Stomach (tissue), 9 donors: Measurements from ENCODE around the gene KRAS. TPM values are rescaled to one million over a fixed set of nuclear protein-coding genes. Genes with fewer than 3 reads are reported as not detected.
A peak's percentile ranks its signal among the peaks of the same experiment; 100 is the strongest.

Experiments
- DNase-seq, 2 donors: peaks; one replicate each; pipeline versions ENCODE4 v3.0.0 to v3.0.0-alpha.2; 2013 to 2019
- H3K27ac ChIP-seq, 5 donors: fragments of 200-600 bp in 4 of 5; sonication (generic) in 4 of 5; one replicate each; pipeline ENCODE4 v1.5.1; 2013 to 2019; ENCODE audit warnings: mild to moderate bottlenecking in 1 of 5, moderate library complexity in 1 of 5
- H3K27me3 ChIP-seq, 3 donors: fragments of 200-600 bp; sonication (generic); one replicate each; pipeline ENCODE4 v1.5.1; 2017 to 2019; ENCODE audit warnings: mixed run types in 1 of 3
- H3K36me3 ChIP-seq, 4 donors: fragments of 200-600 bp; sonication (generic); 1 replicate in 3 of 4; 2 replicates in 1 of 4; pipeline ENCODE4 v1.5.1; 2016 to 2019
- H3K4me1 ChIP-seq, 4 donors: fragments of 200-600 bp; sonication (generic); one replicate each; pipeline ENCODE4 v1.5.1; 2016 to 2019
- H3K4me3 ChIP-seq, 4 donors: fragments of 200-600 bp; sonication (generic) in 3 of 4; one replicate each; pipeline ENCODE4 v1.5.1; 2016 to 2019; ENCODE audit warnings: mild to moderate bottlenecking in 1 of 4
- H3K9me3 ChIP-seq, 4 donors: fragments of 200-600 bp; sonication (generic); one replicate each; pipeline ENCODE4 v1.5.1; 2016 to 2019
- CTCF ChIP-seq, 7 experiments: fragments of 450-650 bp in 4 of 7; fragments of 200-600 bp in 3 of 7; sonication (generic) in 3 of 7; IDR thresholded peaks; one replicate each; pipeline ENCODE4 v1.5.1; 2016 to 2019; ENCODE audit warnings: antibody characterized with exemption in 7 of 7, control low read depth in 2 of 7, mild to moderate bottlenecking in 1 of 7
- EP300 ChIP-seq: sonication (generic); formaldehyde crosslinking; IDR thresholded peaks from one replicate; pipeline ENCODE4 v1.6.1; 2017; ENCODE audit warnings: antibody characterized with exemption
- POLR2A ChIP-seq, 4 donors: fragments of 450-650 bp; IDR thresholded peaks; one replicate each; pipeline ENCODE4 v1.6.1; 2016; ENCODE audit warnings: antibody characterized with exemption in 4 of 4, control low read depth in 2 of 4, mild to moderate bottlenecking in 1 of 4, moderate library complexity in 1 of 4
- POLR2AphosphoS5 ChIP-seq, 3 donors: sonication (generic); formaldehyde crosslinking; IDR thresholded peaks; one replicate each; pipeline ENCODE4 v1.6.1; 2016; ENCODE audit warnings: antibody characterized with exemption in 3 of 3
- WGBS, 5 donors: extraction: QIAGEN DNeasy Blood & Tissue Kit in 3 of 5; methylation state at CpG; one replicate each; pipeline versions ENCODE4 v1.1.5 to v1.1.7; 2013 to 2018; 5-methylcytosine and 5-hydroxymethylcytosine counted together
- intact Hi-C: fragments of 100-400 bp; cut with DNase I; formaldehyde crosslinking; loops from one replicate; pipeline ENCODE4 v1.15.1; 2023; ENCODE audit warnings: low total_unique reads
- polyA plus RNA-seq, 3 donors: library from polyadenylated mRNA; stranded (reverse); fragments of 200-250 nt; gene quantifications; one replicate each; pipeline ENCODE4 v1.2.3, GENCODE V29; 2013
- total RNA-seq, 5 donors: library from RNA; depleted of rRNA; stranded (reverse); fragments of >200 nt; gene quantifications; one replicate each; pipeline versions ENCODE4 v1.1.0 to v1.2.3, GENCODE V29; 2014 to 2016
- donor health status: healthy with polysubstance abuse.
- donor health status: Bipolar disorder and iron deficiency.
- donor health status: healthy.

KRAS gene
- total and polyA plus RNA-seq, 8 donors = 6.6 to 75.3 (median 17.6) TPM

GRCh38 chr12:25195056-25195971 lies 55.4 kb downstream of the KRAS start, which contains the start of the genes DNAI7 and ETFRF1:
Gene DNAI7 (minus strand): TSS chr12:25195160. CDS start chr12:25195078, 82 bp downstream.
Gene ETFRF1 (plus strand): TSS chr12:25195237. CDS start chr12:25203957, 8,720 bp downstream.
- peaks cover 0 to 4% (median 2%) of the 10 kb centered on the region in 4 donors for H3K36me3 ChIP-seq
- no peaks in the 10 kb centered on the region for H3K27me3 ChIP-seq
- TF ChIP-seq EP300 = no peak
- TF ChIP-seq CTCF (IDR thresholded peaks at IDR 0.05) = peak in 1 of 7 experiments; percentile 11
- TF ChIP-seq POLR2A (IDR thresholded peaks at IDR 0.05) = peak in 2 of 4 donors; percentile 74 to 91
- TF ChIP-seq POLR2AphosphoS5 (IDR thresholded peaks at IDR 0.05) = peak; percentile 90 to 95 (median 93)
- H3K4me1 ChIP-seq = peaks cover 4 to 25% (median 16%) of the 10 kb centered on the region in 4 donors
- H3K9me3 ChIP-seq = no peaks in the 10 kb centered on the region
- intact Hi-C loops = no loop called here
- peak; percentile 99 for DNase-seq
- peak within 1 kb of the TSS; percentile 95 to 97 (median 95) for H3K27ac ChIP-seq
- peak within 1 kb of the TSS; percentile 58 to 74 (median 70) for H3K4me3 ChIP-seq
- WGBS, 5 donors = 1% methylated on average over 16 to 54 of the region's 54 CpGs

- no peak for DNase-seq
- WGBS, 5 donors = 7 to 10% (median 8%) methylated on average over 10 to 11 of the region's 11 CpGs
Observed at GRCh38 chr12:25194722-25195055, 56.0 kb downstream of the KRAS start.

GRCh38 chr12:25194214-25194613 lies 56.5 kb downstream of the KRAS start:
- 22 to 39% (median 26%) methylated on average over 1 of the region's 1 CpG for WGBS, 5 donors
- H3K36me3 ChIP-seq = no peaks in the 10 kb centered on the region
- peak overlapping the region in 4 of 5 donors; percentile 95 to 97 (median 95) for H3K27ac ChIP-seq
- H3K9me3 ChIP-seq = no peaks in the 10 kb centered on the region
- DNase-seq = peak in 1 of 2 donors; percentile 26
- intact Hi-C loops = no loop called here
- H3K4me3 ChIP-seq = peak overlapping the region; percentile 58 to 74 (median 70)
- H3K27me3 ChIP-seq = no peaks in the 10 kb centered on the region
- TF ChIP-seq EP300 (no peak), POLR2AphosphoS5 (IDR thresholded peaks at IDR 0.05) (no peak), CTCF (IDR thresholded peaks at IDR 0.05) (no peak), POLR2A (IDR thresholded peaks at IDR 0.05) (no peak)
- H3K4me1 ChIP-seq = peaks cover 4 to 25% (median 16%) of the 10 kb centered on the region in 4 donors

More at GRCh38 chr12:25194722-25195055, 56.0 kb downstream of the KRAS start:
- Histone ChIP-seq H3K27ac (peak overlapping the region; percentile 95 to 97 (median 95)), H3K9me3 (no peaks in the 10 kb centered on the region), H3K36me3 (peaks cover 0 to 1% (median under 1%) of the 10 kb centered on the region in 4 donors), H3K4me1 (peaks cover 4 to 25% (median 16%) of the 10 kb centered on the region in 4 donors), H3K27me3 (no peaks in the 10 kb centered on the region), H3K4me3 (peak overlapping the region; percentile 58 to 74 (median 70))
- no peak for TF ChIP-seq EP300
- TF ChIP-seq POLR2A (IDR thresholded peaks at IDR 0.05) = no peak
- no peak for TF ChIP-seq CTCF (IDR thresholded peaks at IDR 0.05)
- no peak for TF ChIP-seq POLR2AphosphoS5 (IDR thresholded peaks at IDR 0.05)
- intact Hi-C loops = no loop called here

DNA sequence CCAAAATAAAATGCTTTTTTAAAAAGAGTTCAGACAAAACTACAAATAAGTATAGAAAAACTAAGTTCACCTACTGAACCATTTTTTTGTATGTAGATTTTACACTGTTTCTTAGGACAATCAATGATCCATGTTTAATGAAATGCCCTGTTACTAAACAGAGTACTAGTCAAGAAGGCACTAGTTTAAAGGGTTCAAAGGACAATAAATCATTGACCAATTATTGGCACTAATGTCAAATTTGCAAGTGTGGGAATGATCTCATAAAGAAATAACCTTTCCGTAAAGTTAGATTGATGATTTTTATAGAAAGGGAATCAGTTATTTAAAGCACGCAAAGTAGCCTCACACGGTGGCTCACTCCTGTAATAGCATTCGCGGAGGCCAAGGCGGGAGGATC lies 59.9 kb downstream of the KRAS start:
- Histone ChIP-seq H3K36me3 (no peaks in the 10 kb centered on the region), H3K27ac (no peak overlapping the region), H3K9me3 (no peaks in the 10 kb centered on the region), H3K4me3 (no peak overlapping the region), H3K27me3 (no peaks in the 10 kb centered on the region), H3K4me1 (peaks cover 0 to 12% (median 6%) of the 10 kb centered on the region in 4 donors)
- no peak for TF ChIP-seq EP300
- TF ChIP-seq POLR2A (IDR thresholded peaks at IDR 0.05) = no peak
- no peak for TF ChIP-seq CTCF (IDR thresholded peaks at IDR 0.05)
- TF ChIP-seq POLR2AphosphoS5 (IDR thresholded peaks at IDR 0.05) = no peak
- no peak for DNase-seq
- intact Hi-C loops = no loop called here
- WGBS, 5 donors = 91 to 99% (median 94%) methylated on average over 6 of the region's 6 CpGs
